H1 (cell line): Measurements from ENCODE around the gene APOBEC3H. TPM values are rescaled to one million over a fixed set of nuclear protein-coding genes. Genes with fewer than 3 reads are reported as not detected.
"Not testable (repeated sequence)": the region's sequence is repeated elsewhere in the genome, so short reads cannot be mapped to it uniquely, and the experiment has no call there.

Experiments used
- CTCF ChIA-PET: fragments of 300-600 bp; sonication (Branson Sonifier 250); formaldehyde crosslinking; loops from one replicate; lab custom pipeline; 2021; ENCODE audit not compliant: partially characterized antibody; lab: Charles Lee
- POLR2A ChIA-PET: fragments of 300-600 bp; sonication (Branson Sonifier 250); formaldehyde crosslinking; loops from one replicate; lab custom pipeline; 2021; ENCODE audit warnings: inconsistent platforms; ENCODE audit not compliant: partially characterized antibody; lab: Charles Lee
- DNase-seq, 2 experiments: peaks; one replicate each; pipeline versions ENCODE4 v3.0.0 to v3.0.0-alpha.2; 2010 to 2022; ENCODE audit warnings: low spot score in 2 of 2, low read depth in 1 of 2, mixed read lengths in 1 of 2
- FAIRE-seq: peaks from 2 replicates; lab custom pipeline; 2011; peaks lifted over from hg19 to GRCh38; lab: Jason Lieb, UNC
- H2AFZ ChIP-seq: 2 replicates; pipeline ENCODE4 v1.8.1; 2012; ENCODE audit warnings: low read length, inconsistent platforms
- H2AK5ac ChIP-seq: 2 replicates; pipeline ENCODE4 v1.6.1; 2013; ENCODE audit warnings: low read depth, low read length
- H2BK120ac ChIP-seq: replicated peaks from 2 replicates; pipeline ENCODE3; 2013; ENCODE audit warnings: low read depth, low read length, inconsistent platforms
- H2BK12ac ChIP-seq: 2 replicates; pipeline ENCODE4 v1.6.1; 2013; ENCODE audit warnings: low read depth, low read length
- H2BK15ac ChIP-seq: 2 replicates; pipeline ENCODE4 v1.6.1; 2013; ENCODE audit warnings: low read length
- H2BK20ac ChIP-seq: 2 replicates; pipeline ENCODE4 v1.6.1; 2013; ENCODE audit warnings: low read length
- H2BK5ac ChIP-seq: 2 replicates; pipeline ENCODE4 v1.6.1; 2013; ENCODE audit warnings: low read depth, low read length
- H3K14ac ChIP-seq: 2 replicates; pipeline ENCODE4 v1.6.1; 2013; ENCODE audit warnings: inconsistent platforms; ENCODE audit not compliant: insufficient read length
- H3K18ac ChIP-seq: 2 replicates; pipeline ENCODE4 v1.6.1; 2013; ENCODE audit warnings: low read length; ENCODE audit errors: extremely low read depth
- H3K23ac ChIP-seq: 2 replicates; pipeline ENCODE4 v1.6.1; 2013; ENCODE audit warnings: inconsistent platforms; ENCODE audit not compliant: insufficient read length
- H3K23me2 ChIP-seq: 2 replicates; pipeline ENCODE4 v1.6.1; 2013; ENCODE audit warnings: low read depth, low read length
- H3K27ac ChIP-seq: 2 replicates; pipeline ENCODE4 v1.6.1; 2011; ENCODE audit warnings: low read depth, low read length, inconsistent platforms
- H3K27me3 ChIP-seq, 4 experiments: replicated peaks in 1 of 4; 1 replicate in 1 of 4; 2 replicates in 3 of 4; pipeline versions ENCODE4 v1.6.1 to v1.8.1; 2011 to 2013; ENCODE audit warnings: low read length in 3 of 4, mild to moderate bottlenecking in 3 of 4, inconsistent platforms in 2 of 4, mixed read lengths in 2 of 4, moderate library complexity in 1 of 4; ENCODE audit not compliant: control insufficient read depth in 3 of 4, insufficient read depth in 3 of 4; ENCODE audit errors: extremely low read depth in 1 of 4
- H3K36me3 ChIP-seq, 4 experiments: 2 replicates each; pipeline versions ENCODE4 v1.6.1 to v1.8.1; 2011 to 2013; ENCODE audit warnings: mild to moderate bottlenecking in 4 of 4, low read length in 3 of 4, moderate library complexity in 2 of 4, control low read depth in 1 of 4, inconsistent platforms in 1 of 4; ENCODE audit not compliant: insufficient read depth in 4 of 4, control insufficient read depth in 2 of 4
- H3K4ac ChIP-seq: replicated peaks from 2 replicates; pipeline ENCODE3; 2013; ENCODE audit warnings: low read length, low read depth, mixed read lengths, inconsistent platforms; ENCODE audit not compliant: insufficient read length
- H3K4me1 ChIP-seq, 4 experiments: replicated peaks in 1 of 4; 1 replicate in 1 of 4; 2 replicates in 3 of 4; pipeline versions ENCODE4 v1.6.1 to v1.8.1; 2011 to 2013; ENCODE audit warnings: low read length in 3 of 4, inconsistent platforms in 2 of 4, mixed read lengths in 1 of 4; ENCODE audit not compliant: insufficient read depth in 4 of 4, control insufficient read depth in 3 of 4
- H3K4me2 ChIP-seq, 2 experiments: 2 replicates each; pipeline versions ENCODE4 v1.6.1 to v1.8.1; 2011 to 2013; ENCODE audit warnings: low read depth in 2 of 2, low read length in 2 of 2, control low read depth in 1 of 2, inconsistent platforms in 1 of 2, mild to moderate bottlenecking in 1 of 2; ENCODE audit not compliant: insufficient read depth in 1 of 2
- H3K4me3 ChIP-seq, 4 experiments: fragments of 200-600, 300-600 bp in 1 of 4; sonication (generic), shearing (Covaris generic), sonication (Bioruptor Twin) in 1 of 4; 2 replicates each; pipeline versions ENCODE4 v1.5.1 to v1.8.1; 2011 to 2016; ENCODE audit warnings: low read length in 4 of 4, low read depth in 3 of 4, control low read depth in 2 of 4, inconsistent platforms in 2 of 4, mild to moderate bottlenecking in 2 of 4, mixed read lengths in 1 of 4, moderate library complexity in 1 of 4; ENCODE audit not compliant: insufficient read depth in 2 of 4; ENCODE audit errors: extremely low read depth in 1 of 4
- H3K56ac ChIP-seq: replicated peaks from 2 replicates; pipeline ENCODE3; 2013; ENCODE audit warnings: low read depth, mild to moderate bottlenecking, mixed read lengths, low read length, inconsistent platforms; ENCODE audit not compliant: insufficient read length
- H3K79me1 ChIP-seq: 2 replicates; pipeline ENCODE4 v1.6.1; 2013; ENCODE audit warnings: low read depth, low read length, control low read depth
- H3K79me2 ChIP-seq, 2 experiments: 2 replicates each; pipeline versions ENCODE4 v1.6.1 to v1.8.1; 2012 to 2013; ENCODE audit warnings: low read length in 2 of 2, mild to moderate bottlenecking in 2 of 2, inconsistent platforms in 1 of 2; ENCODE audit not compliant: insufficient read depth in 2 of 2, control insufficient read depth in 1 of 2
- H3K9ac ChIP-seq, 4 experiments: replicated peaks in 1 of 4; 1 replicate in 1 of 4; 2 replicates in 3 of 4; pipeline versions ENCODE4 v1.6.1 to v1.8.1; 2011 to 2013; ENCODE audit warnings: low read depth in 3 of 4, low read length in 3 of 4, control low read depth in 2 of 4, mild to moderate bottlenecking in 2 of 4, moderate library complexity in 2 of 4, inconsistent platforms in 1 of 4; ENCODE audit errors: extremely low read depth in 1 of 4
- H3K9me3 ChIP-seq, 2 experiments: 2 replicates each; pipeline versions ENCODE4 v1.6.1 to v1.8.1; 2012 to 2013; ENCODE audit warnings: mild to moderate bottlenecking in 2 of 2, moderate library complexity in 2 of 2, control low read depth in 1 of 2, inconsistent platforms in 1 of 2, low read depth in 1 of 2, low read length in 1 of 2, mixed read lengths in 1 of 2; ENCODE audit not compliant: insufficient read depth in 2 of 2
- H4K20me1 ChIP-seq, 2 experiments: replicated peaks in 1 of 2; 2 replicates each; pipeline versions ENCODE3 to v1.8.1; 2011 to 2013; ENCODE audit warnings: inconsistent platforms in 2 of 2, low read length in 2 of 2, mild to moderate bottlenecking in 1 of 2; ENCODE audit not compliant: insufficient read depth in 2 of 2, control insufficient read depth in 1 of 2
- H4K5ac ChIP-seq: 2 replicates; pipeline ENCODE4 v1.6.1; 2013; ENCODE audit warnings: low read length, low read depth, mixed read lengths, inconsistent platforms; ENCODE audit not compliant: insufficient read length
- H4K8ac ChIP-seq: 2 replicates; pipeline ENCODE4 v1.8.0; 2013; ENCODE audit warnings: mild to moderate bottlenecking, moderate library complexity, low read length, inconsistent platforms; ENCODE audit not compliant: insufficient read depth; ENCODE audit errors: extremely low read depth
- H4K91ac ChIP-seq: replicated peaks from 2 replicates; pipeline ENCODE3; 2013; ENCODE audit warnings: low read length, mixed read lengths, inconsistent platforms; ENCODE audit not compliant: insufficient read length
- WGBS, 2 experiments: shearing (Covaris generic) in 1 of 2; methylation state at CpG; one replicate each; pipeline versions ENCODE4 v1.1.6 to v1.1.7; 2013 to 2015; ENCODE audit warnings: low lambda C conversion rate in 2 of 2, mixed read lengths in 2 of 2, inconsistent platforms in 1 of 2, low coverage in 1 of 2, missing lambda C conversion rate in 1 of 2; ENCODE audit not compliant: insufficient replicate concordance in 2 of 2, insufficient coverage in 1 of 2, insufficient read length in 1 of 2; ENCODE audit errors: extremely low coverage in 1 of 2, missing lambda C conversion rate in 1 of 2; 5-methylcytosine and 5-hydroxymethylcytosine counted together
- polyA plus RNA-seq, 7 experiments: library from polyadenylated mRNA; depleted of rRNA in 3 of 7; stranded (reverse) in 5 of 7; unstranded in 2 of 7; fragments of >200 nt in 5 of 7; fragments of 200-250 nt in 2 of 7; gene quantifications; 1 replicate in 5 of 7; 2 replicates in 1 of 7; 4 replicates in 1 of 7; pipeline versions ENCODE4 v1.2.1 to v1.2.3, GENCODE V29; 2011 to 2013; ENCODE audit warnings: missing spikeins in 2 of 7, mixed read lengths in 2 of 7
- total RNA-seq: library from RNA; stranded (reverse); fragmentation: NEBNext Ultra II Directional; extraction: Animal tissue kit (Norgen Biotek cat#: 25700); gene quantifications from 2 replicates; pipeline ENCODE4 v1.2.1, GENCODE V29; 2021

Gene APOBEC3H
- total and polyA plus RNA-seq, 2 of the 8 experiments (the other 6 are each of a cell fraction or from before 2014, with no cell fraction given), result 0.47 to 0.56 TPM

- H3K4me3 ChIP-seq, H4K8ac ChIP-seq, H3K56ac ChIP-seq, H3K14ac ChIP-seq, H3K23ac ChIP-seq, H3K79me2 ChIP-seq, DNase-seq, H3K9me3 ChIP-seq, H4K91ac ChIP-seq, H3K9ac ChIP-seq, H2BK120ac ChIP-seq, H2BK5ac ChIP-seq, H4K20me1 ChIP-seq, H2BK20ac ChIP-seq, H3K36me3 ChIP-seq, H3K4me2 ChIP-seq, H3K4ac ChIP-seq, H2AK5ac ChIP-seq, H2BK15ac ChIP-seq, H3K27me3 ChIP-seq, FAIRE-seq, H4K5ac ChIP-seq, H2AFZ ChIP-seq, H2BK12ac ChIP-seq, H3K4me1 ChIP-seq, POLR2A ChIA-PET, H3K23me2 ChIP-seq, H3K18ac ChIP-seq, H3K79me1 ChIP-seq, H3K27ac ChIP-seq: not testable (repeated sequence)
- WGBS, 2 experiments, result 93% methylated on average over 5 of the region's 8 CpGs; no CpG with 5 or more reads in 1 of the 2 experiments
- CTCF ChIA-PET, result interaction anchor here (0.6 to 0.8 kb wide), 2 partner anchors 60 to 436 kb away, joined by 3 to 5 read pairs; no protein-coding TSS in a partner anchor
These were observed 33.1 kb upstream of the APOBEC3H start for GRCh38 chr22:39063904-39064303.
